WTC11 (cell line): Measurements from ENCODE around the gene METTL15. TPM values are rescaled to one million over a fixed set of nuclear protein-coding genes. Genes with fewer than 3 reads are reported as not detected.

Experiments used
- ATAC-seq: fragments of 200-7000 bp; cut with Tn5 transposase; 2 replicates; pipeline ENCODE4 v1.10.0; 2021; ENCODE audit warnings: mild to moderate bottlenecking, moderate library complexity
- CTCF ChIA-PET: fragments of 300-600 bp; sonication (Branson Sonifier 250); formaldehyde crosslinking; loops from one replicate; lab custom pipeline; 2021; ENCODE audit warnings: antibody characterized with exemption; lab: Charles Lee
- POLR2A ChIA-PET: fragments of 350-600 bp; sonication (Branson Sonifier 250); formaldehyde crosslinking; loops from one replicate; lab custom pipeline; 2021; ENCODE audit warnings: antibody characterized with exemption; lab: Charles Lee
- DNase-seq: peaks from one replicate; pipeline ENCODE4 v3.0.0; 2021; ENCODE audit warnings: low spot score
- H3K27ac Mint-ChIP-seq: 2 replicates; pipeline ENCODE4 v1.8.0; 2021; ENCODE audit warnings: mixed read lengths
- H3K27me3 Mint-ChIP-seq: 2 replicates; pipeline ENCODE4 v1.8.0; 2021; ENCODE audit warnings: low read depth, mild to moderate bottlenecking, moderate library complexity, mixed read lengths
- H3K36me3 Mint-ChIP-seq: 2 replicates; pipeline ENCODE4 v1.8.0; 2021; ENCODE audit warnings: mixed read lengths
- H3K4me1 Mint-ChIP-seq: 2 replicates; pipeline ENCODE4 v1.8.0; 2022; ENCODE audit warnings: mixed read lengths
- H3K4me3 Mint-ChIP-seq: 2 replicates; pipeline ENCODE4 v1.8.0; 2021; ENCODE audit warnings: mild to moderate bottlenecking, moderate library complexity, mixed read lengths
- H3K9me3 Mint-ChIP-seq: 2 replicates; pipeline ENCODE4 v1.8.0; 2021; ENCODE audit warnings: mixed read lengths
- AFF4 ChIP-seq: sonication (generic); formaldehyde crosslinking; IDR thresholded peaks from 2 replicates; pipeline ENCODE4 v1.8.1; 2023; ENCODE audit warnings: mild to moderate bottlenecking, missing genetic modification reagents, borderline replicate concordance
- ARID4B ChIP-seq: sonication (generic); formaldehyde crosslinking; IDR thresholded peaks from 2 replicates; pipeline ENCODE4 v1.8.0; 2023; ENCODE audit warnings: missing genetic modification reagents, mild to moderate bottlenecking, borderline replicate concordance
- ATF6 ChIP-seq: sonication (generic); formaldehyde crosslinking; IDR thresholded peaks from 2 replicates; pipeline ENCODE4 v1.8.1; 2023; ENCODE audit warnings: mild to moderate bottlenecking, missing genetic modification reagents
- CREB1 ChIP-seq: sonication (generic); formaldehyde crosslinking; IDR thresholded peaks from 2 replicates; pipeline ENCODE4 v1.8.0; 2023; ENCODE audit warnings: mild to moderate bottlenecking, missing genetic modification reagents
- CREM ChIP-seq: sonication (generic); formaldehyde crosslinking; IDR thresholded peaks from 2 replicates; pipeline ENCODE4 v1.8.1; 2022; ENCODE audit warnings: mild to moderate bottlenecking, missing genetic modification reagents, moderate library complexity
- ESRRA ChIP-seq: sonication (generic); formaldehyde crosslinking; IDR thresholded peaks from 2 replicates; pipeline ENCODE4 v1.8.1; 2022; ENCODE audit warnings: mild to moderate bottlenecking, missing genetic modification reagents, borderline replicate concordance
- FOXK1 ChIP-seq: sonication (generic); formaldehyde crosslinking; IDR thresholded peaks from 2 replicates; pipeline ENCODE4 v1.8.0; 2022; ENCODE audit warnings: mild to moderate bottlenecking, moderate library complexity, missing genetic modification reagents
- IRF2 ChIP-seq: sonication (generic); formaldehyde crosslinking; IDR thresholded peaks from 2 replicates; pipeline ENCODE4 v1.8.0; 2022; ENCODE audit warnings: low read depth, missing genetic modification reagents, borderline replicate concordance
- MLX ChIP-seq: sonication (generic); formaldehyde crosslinking; IDR thresholded peaks from 2 replicates; pipeline ENCODE4 v1.8.1; 2023; ENCODE audit warnings: mild to moderate bottlenecking, missing genetic modification reagents, moderate library complexity
- NFE2L1 ChIP-seq: sonication (generic); formaldehyde crosslinking; IDR thresholded peaks from 2 replicates; pipeline ENCODE4 v1.8.1; 2023; ENCODE audit warnings: missing genetic modification reagents
- NR3C1 ChIP-seq: sonication (generic); formaldehyde crosslinking; conservative IDR thresholded peaks from 2 replicates; pipeline ENCODE4 v1.8.1; 2023; ENCODE audit warnings: low read depth, mild to moderate bottlenecking, missing genetic modification reagents
- SMAD4 ChIP-seq: sonication (generic); formaldehyde crosslinking; IDR thresholded peaks from 2 replicates; pipeline ENCODE4 v1.8.0; 2022; ENCODE audit warnings: mild to moderate bottlenecking, missing genetic modification reagents
- TCF7 ChIP-seq: sonication (generic); formaldehyde crosslinking; IDR thresholded peaks from 2 replicates; pipeline ENCODE4 v1.8.0; 2022; ENCODE audit warnings: mild to moderate bottlenecking, low read depth, missing genetic modification reagents, moderate library complexity
- TEAD1 ChIP-seq: sonication (generic); formaldehyde crosslinking; IDR thresholded peaks from 2 replicates; pipeline ENCODE4 v1.8.0; 2022; ENCODE audit warnings: mild to moderate bottlenecking, missing genetic modification reagents
- TEAD4 ChIP-seq: sonication (generic); formaldehyde crosslinking; IDR thresholded peaks from 2 replicates; pipeline ENCODE4 v1.8.0; 2022; ENCODE audit warnings: mild to moderate bottlenecking, missing genetic modification reagents
- USF1 ChIP-seq: sonication (generic); formaldehyde crosslinking; IDR thresholded peaks from 2 replicates; pipeline ENCODE4 v1.8.0; 2022; ENCODE audit warnings: mild to moderate bottlenecking, missing genetic modification reagents
- USF2 ChIP-seq: sonication (generic); formaldehyde crosslinking; IDR thresholded peaks from 2 replicates; pipeline ENCODE4 v1.8.1; 2023; ENCODE audit warnings: mild to moderate bottlenecking, missing genetic modification reagents, moderate library complexity
- ZBTB21 ChIP-seq: sonication (generic); formaldehyde crosslinking; IDR thresholded peaks from 2 replicates; pipeline ENCODE4 v1.8.1; 2023; ENCODE audit warnings: mild to moderate bottlenecking, missing genetic modification reagents, borderline replicate concordance
- ZNF219 ChIP-seq: sonication (generic); formaldehyde crosslinking; IDR thresholded peaks from 2 replicates; pipeline ENCODE4 v1.8.0; 2023; ENCODE audit warnings: missing genetic modification reagents, mild to moderate bottlenecking, borderline replicate concordance
- ZNF671 ChIP-seq: fragments of 250-450 bp; sonication (Bioruptor Pico); IDR thresholded peaks from 2 replicates; pipeline ENCODE4 v1.8.0; 2021; ENCODE audit warnings: mild to moderate bottlenecking
- total RNA-seq: library from RNA; stranded (reverse); gene quantifications from 3 replicates; pipeline ENCODE4 v1.2.3, GENCODE V29; 2021

METTL15 gene
- total RNA-seq, 1 experiment from 2014 or later, result 13.2 TPM

GRCh38 chr11:28243061-28243460 is 134.9 kb downstream of the METTL15 start:
- peaks cover 12% of the 10 kb centered on the region for H3K9me3 Mint-ChIP-seq
- H3K4me3 Mint-ChIP-seq, result no peak overlapping the region
- H3K27me3 Mint-ChIP-seq, result peaks cover 4% of the 10 kb centered on the region; the same call in 1 of the 2 replicates
- DNase-seq (no peak), ATAC-seq (no peak)
- POLR2A ChIA-PET, result no interaction called here
- TF ChIP-seq TEAD4 (CRISPR knock-in tag) (no peak), TEAD1 (CRISPR knock-in tag) (no peak), USF1 (CRISPR knock-in tag) (no peak), MLX (CRISPR knock-in tag) (no peak), FOXK1 (CRISPR knock-in tag) (no peak), ZNF671 (CRISPR knock-in tag) (no peak), AFF4 (CRISPR knock-in tag) (no peak), ZBTB21 (no peak), CREB1 (CRISPR knock-in tag) (no peak), ARID4B (CRISPR knock-in tag) (no peak), SMAD4 (no peak), NFE2L1 (CRISPR knock-in tag) (no peak), IRF2 (CRISPR knock-in tag) (no peak), ATF6 (CRISPR knock-in tag) (no peak), TCF7 (CRISPR knock-in tag) (no peak), ZNF219 (no peak), USF2 (CRISPR knock-in tag) (no peak), ESRRA (CRISPR knock-in tag) (no peak), NR3C1 (CRISPR knock-in tag) (no peak), CREM (no peak)
- TF ChIP-seq, all 79 proteins: peak for 0
- Mint-ChIP-seq H3K36me3 (peaks cover 9% of the 10 kb centered on the region), H3K27ac (no peak overlapping the region), H3K4me1 (no peaks in the 10 kb centered on the region)
- CTCF ChIA-PET, result no interaction called here
